Activated B cell treated with CpG ODN at 0.5 μM for 24 hours (primary cell): ENCODE data around the gene HYCC2. TPM values are rescaled to one million over a fixed set of nuclear protein-coding genes. Genes with fewer than 3 reads are reported as not detected.

Source experiments
- ATAC-seq: fragments of 200-7000 bp; cut with Tn5 transposase; one replicate; pipeline ENCODE4 v1.10.0; 2021; ENCODE audit warnings: low read depth, mild to moderate bottlenecking, moderate library complexity
- CTCF ChIA-PET: fragments of 350-600 bp; sonication (Branson Sonifier 250); formaldehyde crosslinking; loops from one replicate; lab custom pipeline; 2021; ENCODE audit warnings: antibody characterized with exemption; lab: Charles Lee
- POLR2A ChIA-PET: fragments of 350-600 bp; sonication (Branson Sonifier 250); formaldehyde crosslinking; loops from one replicate; lab custom pipeline; 2021; ENCODE audit warnings: antibody characterized with exemption; lab: Charles Lee
- DNase-seq: peaks from one replicate; pipeline ENCODE4 v3.0.0; 2022
- H3K27ac Mint-ChIP-seq: one replicate; pipeline ENCODE4 v1.8.0; 2020; ENCODE audit warnings: mixed read lengths
- H3K27me3 Mint-ChIP-seq: one replicate; pipeline ENCODE4 v1.8.0; 2021; ENCODE audit warnings: mixed read lengths
- H3K36me3 Mint-ChIP-seq: one replicate; pipeline ENCODE4 v1.8.0; 2021; ENCODE audit warnings: low read depth, mixed read lengths
- H3K4me1 Mint-ChIP-seq: one replicate; pipeline ENCODE4 v1.8.0; 2021; ENCODE audit warnings: mixed read lengths
- H3K4me3 Mint-ChIP-seq: one replicate; pipeline ENCODE4 v1.8.0; 2020; ENCODE audit warnings: mild to moderate bottlenecking, mixed read lengths
- H3K9me3 Mint-ChIP-seq: one replicate; pipeline ENCODE4 v1.8.0; 2020; ENCODE audit warnings: mixed read lengths
- CTCF ChIP-seq: fragments of 200-600 bp; IDR thresholded peaks from one replicate; pipeline ENCODE4 v1.8.0; 2022; ENCODE audit warnings: antibody characterized with exemption, mild to moderate bottlenecking
- intact Hi-C: fragments of 100-400 bp; cut with micrococcal nuclease; formaldehyde crosslinking; loops from one replicate; pipeline ENCODE4 v1.15.1; 2024
- total RNA-seq: library from RNA; stranded (reverse); gene quantifications from 2 replicates; pipeline ENCODE4 v1.2.3, GENCODE V29; 2022

HYCC2 gene
- total RNA-seq, 1 donor from 2014 or later: 39.6 TPM

- POLR2A ChIA-PET: no interaction called here
- no peak overlapping the region for H3K4me3 Mint-ChIP-seq
- H3K9me3 Mint-ChIP-seq: no peaks in the 10 kb centered on the region
- H3K36me3 Mint-ChIP-seq: peaks cover 45% of the 10 kb centered on the region
- ATAC-seq (no peak), DNase-seq (no peak)
- no peak for TF ChIP-seq CTCF
- no peak overlapping the region for H3K27ac Mint-ChIP-seq
- H3K4me1 Mint-ChIP-seq: peaks cover 13% of the 10 kb centered on the region
- intact Hi-C loops: no loop called here
- CTCF ChIA-PET: no interaction called here
- no peaks in the 10 kb centered on the region for H3K27me3 Mint-ChIP-seq
Measured at GRCh38 chr2:201024518-201024917, 47.0 kb downstream of the HYCC2 start.

DNA sequence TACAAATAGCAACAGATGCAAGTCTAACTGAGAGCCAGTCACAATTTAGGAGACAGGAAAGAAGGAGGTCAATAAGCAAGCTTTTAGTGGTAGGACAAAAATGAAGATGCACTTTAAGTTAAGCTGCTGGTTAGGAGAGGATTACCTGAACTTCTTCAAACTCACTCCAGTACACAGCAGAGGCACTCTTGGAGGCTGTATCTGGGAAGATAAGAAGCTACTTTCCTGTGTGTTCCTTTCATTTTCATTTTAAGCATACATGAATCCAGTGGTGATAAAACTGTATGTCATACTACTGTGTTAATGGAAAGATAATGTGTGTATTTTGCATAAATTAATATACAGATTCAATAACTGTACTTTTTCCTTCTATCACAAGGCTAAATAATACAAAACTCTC lies 49.6 kb downstream of the HYCC2 start:
- no peak for TF ChIP-seq CTCF
- ATAC-seq: no peak
- ChIA-PET POLR2A (no interaction called here), CTCF (no interaction called here)
- Mint-ChIP-seq H3K4me1 (peaks cover 7% of the 10 kb centered on the region), H3K27ac (no peak overlapping the region), H3K27me3 (no peaks in the 10 kb centered on the region), H3K4me3 (no peak overlapping the region), H3K36me3 (peaks cover 46% of the 10 kb centered on the region), H3K9me3 (no peaks in the 10 kb centered on the region)
- intact Hi-C loops: no loop called here
- no peak for DNase-seq

Other genes starting within 250 kb of the HYCC2 start
- 173 and 203 TPM in 2 replicates for gene CLK1, start 207.0 kb downstream of the HYCC2 start, total RNA-seq
- gene PPIL3, start 182.6 kb downstream of the HYCC2 start, total RNA-seq: 43.5 and 52.5 TPM in 2 replicates
- 32.2 and 32.3 TPM in 2 replicates for gene NIF3L1, start 182.3 kb downstream of the HYCC2 start, total RNA-seq
- 36.8 and 38.1 TPM in 2 replicates for gene ORC2, start 108.0 kb downstream of the HYCC2 start, total RNA-seq
- gene NDUFB3, start 330 bp upstream of the HYCC2 start, total RNA-seq: 85.4 and 94.2 TPM in 2 replicates
- gene CFLAR, start 44.5 kb upstream of the HYCC2 start, total RNA-seq: 274 and 320 TPM in 2 replicates
- gene CASP10, start 111.5 kb upstream of the HYCC2 start, total RNA-seq: 9.5 and 13.8 TPM in 2 replicates
- gene CASP8, start 188.9 kb upstream of the HYCC2 start, total RNA-seq: 74.2 and 84.4 TPM in 2 replicates